Measurements from ENCODE around the gene EFCAB10. TPM values are rescaled to one million over a fixed set of nuclear protein-coding genes. Genes with fewer than 3 reads are reported as not detected.
"Not testable (repeated sequence)": the region's sequence is repeated elsewhere in the genome, so short reads cannot be mapped to it uniquely, and the experiment has no call there.

Gene EFCAB10
- total RNA-seq, 4 donors from 2014 or later, result not detected

DNA sequence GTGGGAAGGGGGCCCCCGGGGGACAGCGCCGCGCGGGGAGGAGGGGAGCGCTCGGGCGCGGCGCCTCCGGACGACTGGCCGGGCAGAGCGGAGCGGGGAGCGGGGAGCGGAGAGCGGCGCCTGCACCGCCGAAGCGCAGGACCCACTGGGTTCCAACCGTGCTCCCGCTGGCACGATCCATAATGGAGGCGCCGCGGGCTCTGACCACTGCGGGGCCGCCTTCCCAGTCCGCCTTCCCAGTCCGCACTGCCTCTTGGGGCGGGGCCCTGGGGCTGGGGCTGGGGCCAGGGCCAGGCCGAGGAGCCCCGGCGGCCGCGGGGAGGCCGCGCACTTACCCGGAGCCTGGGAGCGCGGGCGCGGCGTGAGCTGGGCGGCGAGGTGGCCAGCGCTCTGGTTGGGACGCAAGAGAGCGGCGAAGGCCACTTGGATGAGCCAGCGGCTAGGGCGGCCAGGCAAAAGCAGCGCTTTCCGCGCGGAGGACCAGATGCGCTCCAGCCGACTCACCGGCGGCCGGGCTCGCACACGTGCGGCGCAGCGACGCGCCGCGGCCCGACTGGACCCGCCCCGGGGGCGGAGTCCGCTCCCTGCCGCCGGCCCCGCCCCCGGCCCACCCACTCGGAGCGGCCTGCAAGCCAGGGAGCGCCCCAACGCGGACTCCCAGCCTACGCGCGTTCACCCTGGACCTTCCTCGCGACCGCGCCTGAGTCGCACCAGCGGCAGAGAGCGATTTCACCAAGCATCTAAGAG is 59.4 kb downstream of the EFCAB10 start, which contains the start of gene PUS7:
TSS of gene PUS7 (minus strand) at position 555 of the 747 bp plus-strand sequence. CDS start 13,759 bp downstream, outside the sequence.
- DNase-seq, result peak; percentile 89
- no peaks in the 10 kb centered on the region for H3K36me3 ChIP-seq
- intact Hi-C loops (cut with DNase I), result no loop called here
- 0 to 1% methylated on average over 4 to 21 of the region's 96 CpGs for WGBS, 2 donors
- peak within 1 kb of the TSS; percentile 63 to 79 (median 78) for H3K27ac ChIP-seq
- no peaks in the 10 kb centered on the region for H3K27me3 ChIP-seq
- TF ChIP-seq CTCF (IDR thresholded peaks at IDR 0.05) (peak in 2 of 6 experiments; percentile 6 to 11), POLR2A (IDR thresholded peaks at IDR 0.05) (peak in 1 of 2 donors; percentile 82)
- peaks cover 10 to 11% of the 10 kb centered on the region in 2 donors for H3K4me1 ChIP-seq
- H3K9me3 ChIP-seq, result no peaks in the 10 kb centered on the region
- H3K4me3 ChIP-seq (replicated peaks in 1 of 3), result peak within 1 kb of the TSS; percentile 24 to 61 (median 40)

DNA sequence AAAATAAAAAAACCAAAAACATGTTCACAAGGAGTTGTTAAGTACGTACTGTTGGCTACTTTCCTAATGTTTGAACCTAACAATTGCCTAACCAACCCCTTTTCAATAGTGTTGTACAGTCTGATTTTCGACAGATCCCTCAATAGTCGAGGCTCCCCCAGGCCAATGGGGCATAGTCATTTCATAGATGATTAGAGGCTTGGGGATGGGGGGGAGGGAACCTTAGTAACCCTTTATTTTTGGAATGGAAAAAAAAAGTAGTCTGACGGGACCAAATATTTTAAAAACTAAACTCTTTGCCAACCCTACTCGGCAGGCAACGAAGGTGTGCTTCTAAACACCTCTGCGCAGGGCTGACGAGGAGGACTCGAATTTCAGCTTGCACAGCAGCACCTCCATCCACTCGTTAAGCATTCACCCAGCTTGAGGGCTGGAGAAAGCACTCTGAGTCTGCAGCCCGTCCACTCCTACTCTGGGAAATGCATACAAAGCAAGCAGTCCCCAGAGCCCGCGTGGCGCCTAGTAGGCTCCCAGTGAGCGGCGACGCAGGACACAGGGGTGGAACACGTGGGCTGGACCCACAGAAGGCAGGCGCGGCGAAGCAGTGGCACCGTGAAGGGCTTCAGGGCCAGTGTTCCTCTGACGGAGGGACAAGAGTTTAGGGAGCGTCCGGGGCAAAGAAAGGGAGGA is 60.1 kb downstream of the EFCAB10 start:
- Histone ChIP-seq H3K36me3 (no peaks in the 10 kb centered on the region), H3K9me3 (no peaks in the 10 kb centered on the region), H3K27ac (peak overlapping the region; percentile 28 to 79 (median 36)), H3K4me3 (replicated peaks in 1 of 3) (peak overlapping the region; percentile 24 to 61 (median 40)), H3K4me1 (peaks cover 10 to 11% of the 10 kb centered on the region in 2 donors), H3K27me3 (no peaks in the 10 kb centered on the region)
- no peak for TF ChIP-seq CTCF (IDR thresholded peaks at IDR 0.05)
- peak; percentile 6 to 36 for TF ChIP-seq POLR2A (IDR thresholded peaks at IDR 0.05)
- 12 to 13% methylated on average over 10 to 25 of the region's 25 CpGs for WGBS, 2 donors
- peak; percentile 81 to 83 for DNase-seq
- intact Hi-C loops (cut with DNase I), result no loop called here

GRCh38 chr7:105520620-105521019 is 60.7 kb downstream of the EFCAB10 start:
- Histone ChIP-seq H3K4me1 (peaks cover 10 to 11% of the 10 kb centered on the region in 2 donors), H3K27ac (peak overlapping the region in 1 of 3 donors; percentile 28)
- H3K4me3 ChIP-seq (replicated peaks in 1 of 3); H3K27me3 ChIP-seq; intact Hi-C loops (cut with DNase I); DNase-seq; H3K9me3 ChIP-seq; H3K36me3 ChIP-seq: not testable (repeated sequence)
- WGBS, 2 donors, result 94 to 96% methylated on average over 7 of the region's 7 CpGs

DNA sequence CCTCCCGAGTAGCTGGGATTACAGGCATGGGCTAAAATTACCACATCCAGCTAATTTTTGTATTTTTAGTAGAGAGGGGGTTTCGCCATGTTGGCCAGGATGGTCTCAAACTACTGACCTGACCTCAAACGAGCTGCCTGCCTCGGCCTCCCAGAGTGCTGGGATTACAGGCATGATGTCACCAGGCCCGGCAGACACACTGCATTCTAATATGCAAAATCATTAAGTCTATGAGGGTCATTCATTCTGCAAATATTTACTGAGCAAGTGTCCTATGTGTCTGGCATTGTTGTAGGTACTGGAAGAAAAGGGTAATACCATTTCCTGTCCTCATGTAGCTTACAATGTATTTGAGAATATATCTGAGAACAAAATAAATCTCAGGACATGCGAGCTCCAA is 61.9 kb downstream of the EFCAB10 start:
- Histone ChIP-seq H3K9me3 (no peaks in the 10 kb centered on the region), H3K4me3 (replicated peaks in 1 of 3) (no peak overlapping the region), H3K36me3 (no peaks in the 10 kb centered on the region), H3K27me3 (no peaks in the 10 kb centered on the region), H3K4me1 (peaks cover 10 to 11% of the 10 kb centered on the region in 2 donors), H3K27ac (no peak overlapping the region)
- WGBS, 2 donors, result 95 to 98% methylated on average over 6 of the region's 6 CpGs
- DNase-seq, result no peak
- intact Hi-C loops (cut with DNase I), result no loop called here
- no peak for TF ChIP-seq CTCF (IDR thresholded peaks at IDR 0.05)
- no peak for TF ChIP-seq POLR2A (IDR thresholded peaks at IDR 0.05)

DNA sequence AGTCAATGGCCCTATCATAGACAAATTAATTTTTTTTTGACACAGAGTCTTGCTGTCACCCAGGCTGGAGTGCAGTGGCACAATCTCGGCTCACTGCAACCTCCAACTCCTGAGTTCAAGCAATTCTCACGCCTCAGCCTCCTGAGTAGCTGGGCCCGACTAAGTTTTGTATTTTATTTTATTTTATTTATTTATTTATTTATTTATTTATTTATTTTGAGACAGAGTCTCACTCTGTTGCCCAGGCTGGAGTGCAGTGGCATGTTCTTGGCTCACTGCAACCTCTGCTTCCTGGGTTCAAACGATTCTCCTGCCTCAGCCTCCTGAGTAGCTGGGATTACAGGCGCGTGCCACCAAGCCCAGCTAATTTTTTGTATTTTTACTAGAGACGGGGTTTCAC is 65.7 kb downstream of the EFCAB10 start:
- H3K4me1 ChIP-seq; DNase-seq; H3K27ac ChIP-seq; H3K9me3 ChIP-seq; H3K4me3 ChIP-seq (replicated peaks in 1 of 3); H3K27me3 ChIP-seq; intact Hi-C loops (cut with DNase I); H3K36me3 ChIP-seq: not testable (repeated sequence)
- WGBS, 2 donors, result 94 to 96% methylated on average over 7 of the region's 7 CpGs

Other genes starting within 250 kb of the EFCAB10 start
- 10 to 100 TPM; 37.1 to 48.1 (median 46.3) TPM for gene SRPK2, start 192.6 kb downstream of the EFCAB10 start, total RNA-seq
- 10 to 100 TPM; 19.9 to 25.5 (median 21.7) TPM for gene PUS7, start 59.2 kb downstream of the EFCAB10 start, total RNA-seq
- gene RINT1, start 49.3 kb downstream of the EFCAB10 start, total RNA-seq, result 10 to 100 TPM; 15.5 to 22.3 (median 21.7) TPM